ENCODE measurements around the gene SH3GLB2.
A peak's percentile ranks its signal among the peaks of the same experiment; 100 is the strongest.
"Not testable (repeated sequence)": the region's sequence is repeated elsewhere in the genome, so short reads cannot be mapped to it uniquely, and the experiment has no call there.

The SH3GLB2 gene

DNA sequence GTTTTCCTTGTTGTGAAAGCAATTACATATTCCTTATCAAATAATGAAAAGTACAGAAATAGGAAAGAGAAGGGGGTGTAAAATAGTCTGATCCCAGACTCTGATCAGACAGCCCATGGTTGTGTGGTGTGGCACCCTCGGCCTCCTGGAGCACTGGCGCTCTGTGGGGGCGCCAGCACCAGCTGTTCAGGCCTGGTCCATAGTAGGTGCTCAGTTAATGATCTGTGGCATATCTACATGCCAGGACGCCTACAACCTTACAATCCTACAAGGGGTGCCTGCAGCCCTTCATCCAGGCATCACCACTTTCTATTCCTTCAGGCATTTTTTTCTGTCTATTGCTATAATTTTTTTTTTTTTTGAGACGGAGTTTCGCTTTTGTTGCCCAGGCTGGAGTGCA lies 24.9 kb upstream of the SH3GLB2 start:
- DNase-seq, result no peak

DNA sequence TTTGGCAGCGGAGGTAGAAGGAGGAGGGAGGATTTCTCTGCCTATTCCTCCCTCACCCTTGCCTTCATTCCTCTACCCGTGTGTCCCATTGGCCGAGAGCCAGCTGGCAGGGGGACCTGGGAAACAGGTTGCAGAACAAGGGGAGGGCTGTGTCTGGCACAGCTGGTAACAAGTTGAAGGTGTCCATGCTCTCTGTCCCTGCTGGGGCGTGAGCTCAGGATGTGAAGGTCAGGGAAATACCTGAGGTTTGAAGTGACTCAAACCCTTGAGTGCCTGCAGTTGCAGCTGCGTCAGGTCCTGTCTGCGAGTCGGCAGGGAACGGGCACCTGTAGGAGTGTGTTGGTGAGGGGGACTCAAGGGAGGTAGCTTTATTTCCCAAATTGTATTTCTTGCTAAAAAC lies 24.5 kb upstream of the SH3GLB2 start:
- no peak for DNase-seq

DNA sequence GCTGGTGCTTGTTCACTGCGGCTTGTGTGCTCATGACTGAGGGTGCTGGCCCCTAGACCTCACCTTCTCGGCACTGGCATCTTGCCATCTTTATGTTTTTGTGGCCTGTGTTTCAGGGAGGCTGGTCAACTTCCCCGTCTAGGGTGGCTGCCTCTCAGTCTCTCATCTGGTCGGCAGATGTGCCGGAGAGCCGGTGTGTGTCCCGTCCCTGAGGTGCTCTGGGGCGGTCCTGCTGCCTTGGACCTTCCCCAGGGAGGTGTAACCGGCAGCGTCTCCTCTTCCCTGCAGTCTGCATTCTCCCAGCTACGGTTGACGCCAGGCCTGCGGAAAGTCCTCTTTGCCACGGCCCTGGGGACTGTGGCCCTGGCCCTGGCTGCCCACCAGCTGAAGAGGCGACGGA lies 13.9 kb upstream of the SH3GLB2 start:
- DNase-seq, result no peak

DNA sequence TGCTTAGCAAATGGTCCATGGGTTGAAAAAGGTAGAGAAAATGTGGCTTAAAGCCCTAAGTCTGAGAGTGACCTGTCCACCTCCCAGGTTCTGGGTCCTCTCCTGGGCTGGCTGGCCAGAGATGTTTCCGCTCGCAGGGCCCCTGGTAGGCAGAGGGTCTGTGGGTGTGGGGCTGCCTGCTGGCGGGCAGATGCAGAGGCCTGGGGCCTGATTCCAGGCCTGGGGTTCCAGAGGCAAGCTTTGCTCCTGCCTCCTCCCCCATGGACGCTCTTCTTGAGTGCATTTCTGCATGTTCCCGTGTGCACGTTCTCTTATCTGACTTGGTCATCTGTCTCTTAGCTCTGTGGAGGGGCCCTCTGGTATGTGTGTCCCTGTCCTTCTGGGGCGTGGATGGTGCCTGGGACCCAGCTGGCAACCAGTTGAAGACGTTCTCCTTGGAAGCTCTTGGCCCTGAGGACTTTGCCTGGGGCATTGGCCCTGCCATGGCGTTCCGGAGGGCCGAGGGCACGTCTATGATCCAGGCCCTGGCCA lies 12.0 kb upstream of the SH3GLB2 start:
- no peak for DNase-seq

DNA sequence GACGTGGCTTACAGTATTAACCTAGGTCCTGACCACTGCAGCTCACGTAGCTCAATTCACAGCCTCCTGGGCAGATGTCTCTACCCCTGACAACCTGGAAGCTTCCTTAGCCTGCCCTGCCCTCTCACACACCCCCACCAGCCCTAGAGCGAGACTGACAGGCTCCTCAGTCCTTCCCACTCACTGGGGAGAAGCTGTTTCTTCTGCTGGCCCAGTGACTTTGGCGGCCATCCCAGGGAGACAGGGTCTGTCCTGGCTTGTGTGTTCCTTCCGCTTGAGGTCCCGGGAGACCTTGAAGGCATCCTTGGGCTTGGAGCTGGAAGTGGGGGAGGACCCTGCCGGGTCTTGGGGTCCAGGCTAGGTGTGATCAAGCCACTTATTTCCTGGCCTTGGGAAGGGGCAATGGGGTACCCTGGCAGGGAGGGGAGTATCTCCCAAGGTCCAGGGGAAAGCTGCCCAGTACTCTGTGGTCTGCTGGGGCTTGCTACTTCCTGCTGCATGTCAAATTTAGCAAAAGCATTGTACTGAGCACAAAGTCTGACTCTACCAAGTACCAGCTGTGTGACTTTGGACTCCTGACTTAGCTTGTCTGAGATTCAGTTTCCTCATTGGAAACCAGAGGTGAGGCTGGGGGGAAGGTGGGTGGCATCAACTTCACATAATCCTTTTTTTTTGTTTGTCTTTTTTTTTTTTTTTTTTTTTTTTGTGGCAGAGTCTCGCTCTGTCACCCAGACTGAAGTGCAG lies 10.2 kb upstream of the SH3GLB2 start:
- DNase-seq, result no peak

DNA sequence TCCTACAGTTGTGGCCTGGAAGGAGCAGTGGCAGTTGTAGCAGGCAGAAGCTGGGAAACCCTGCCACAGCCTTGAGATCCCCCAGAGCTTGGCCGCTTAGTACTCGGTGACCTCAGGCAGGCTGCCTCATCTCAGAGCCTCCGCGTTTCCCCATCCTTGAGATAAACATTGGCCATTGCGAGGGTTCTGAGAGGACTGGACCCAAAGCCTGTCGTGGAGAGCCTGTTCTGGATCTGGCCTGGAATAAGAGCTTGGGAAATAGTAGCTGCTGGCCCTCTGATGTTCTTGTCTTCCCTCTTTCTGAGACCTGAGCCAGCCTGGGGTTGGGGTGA lies 9.6 kb upstream of the SH3GLB2 start:
- DNase-seq, result no peak

DNA sequence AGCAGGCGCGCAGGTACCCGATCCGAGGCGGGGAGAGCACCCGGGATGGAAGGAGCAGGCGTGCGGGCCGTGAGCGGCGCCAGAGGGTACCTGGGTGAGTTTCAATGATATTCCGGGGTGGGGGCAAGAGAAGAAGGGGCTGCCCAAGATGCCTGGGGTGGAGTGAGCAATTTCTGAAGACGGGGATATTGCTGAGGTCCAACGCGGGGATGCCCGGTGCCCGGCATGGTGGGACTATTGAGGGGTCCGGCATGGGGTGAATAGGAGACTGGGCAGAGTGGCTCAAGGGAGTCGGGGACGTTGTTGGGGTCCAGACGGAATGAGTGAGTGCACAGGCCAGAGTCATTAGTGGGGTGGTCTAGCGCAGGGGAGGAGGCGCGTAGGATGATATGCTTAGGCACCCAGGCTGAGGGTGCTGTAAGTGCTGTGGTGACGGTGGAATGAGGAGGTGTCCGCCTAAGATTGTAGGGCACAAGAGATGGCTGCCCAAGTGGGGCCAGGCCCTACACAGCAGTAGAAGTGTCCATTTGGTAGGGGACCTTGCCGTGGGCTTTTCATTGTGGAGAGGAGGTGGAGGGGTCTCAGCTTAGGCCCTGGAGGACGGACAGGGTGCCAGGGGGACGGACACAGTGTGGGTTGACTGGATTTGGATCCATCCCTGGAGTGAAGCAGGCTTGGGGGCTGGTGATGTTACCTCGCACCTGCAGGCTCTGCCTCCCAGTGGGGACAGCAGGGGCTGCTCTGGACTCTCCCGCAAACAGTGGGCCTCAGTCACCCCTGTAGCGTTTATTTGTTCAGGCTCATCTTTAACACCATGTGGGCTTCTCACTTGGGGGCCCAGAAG lies 9.0 kb upstream of the SH3GLB2 start:
- DNase-seq, result no peak

DNA sequence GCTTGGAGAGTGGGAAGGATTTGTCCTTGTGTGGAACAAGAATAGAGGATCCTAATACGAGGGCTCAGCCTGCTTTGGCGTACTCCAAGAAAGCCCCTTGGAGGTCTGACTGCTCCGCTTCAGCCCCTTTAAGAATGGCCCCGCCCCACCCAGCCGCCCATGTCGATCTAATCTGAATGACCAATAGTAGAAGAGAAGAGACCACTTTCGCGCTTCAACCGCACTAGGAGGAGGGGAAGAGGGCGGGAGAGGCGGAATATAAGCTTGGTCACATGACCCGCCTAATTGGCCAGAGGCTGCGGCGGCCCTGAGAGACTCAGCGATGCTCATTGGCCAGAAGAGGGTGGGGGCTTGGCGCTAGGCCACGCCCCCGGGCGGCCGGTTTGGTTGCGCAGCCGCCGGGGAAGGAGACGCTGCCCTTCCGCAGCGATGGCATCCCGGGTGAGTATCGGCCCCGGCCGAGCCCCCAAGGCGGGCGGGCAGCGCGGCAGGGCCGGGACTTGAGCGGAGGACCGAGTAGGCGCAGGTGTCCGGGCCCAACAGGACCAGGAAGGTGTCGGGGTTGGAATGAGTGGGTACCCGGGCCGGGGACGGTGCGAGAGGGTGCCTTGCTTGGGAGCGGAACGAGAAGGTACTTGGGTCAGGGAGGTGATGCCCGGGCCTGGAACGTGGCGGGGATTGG lies 8.3 kb upstream of the SH3GLB2 start, which contains the start of gene MIGA2:
Gene MIGA2 (plus strand): TSS at position 386 of the 682 bp plus-strand sequence. CDS start 3,969 bp downstream, outside the sequence.
- DNase-seq, result peak; percentile 99

DNA sequence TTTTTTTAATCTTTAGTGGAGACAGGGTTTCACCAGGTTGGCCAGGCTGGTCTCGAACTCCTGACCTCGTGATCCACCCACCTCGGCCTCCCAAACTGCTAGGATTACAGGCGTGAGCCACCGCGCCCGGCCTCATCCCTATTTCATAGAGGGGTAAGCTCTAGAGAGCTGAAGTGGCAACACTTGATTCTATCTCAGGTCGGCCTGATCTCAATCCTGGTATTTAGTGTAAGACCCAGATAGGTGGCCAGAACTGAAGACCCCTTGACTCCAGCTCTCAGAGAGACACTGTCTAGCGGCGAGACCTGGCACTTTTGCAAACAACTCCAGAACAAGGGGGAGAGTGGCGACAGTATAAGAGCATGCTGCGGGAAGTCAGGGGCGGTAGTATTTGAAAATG lies 7.7 kb upstream of the SH3GLB2 start:
- DNase-seq, result not testable (repeated sequence)

DNA sequence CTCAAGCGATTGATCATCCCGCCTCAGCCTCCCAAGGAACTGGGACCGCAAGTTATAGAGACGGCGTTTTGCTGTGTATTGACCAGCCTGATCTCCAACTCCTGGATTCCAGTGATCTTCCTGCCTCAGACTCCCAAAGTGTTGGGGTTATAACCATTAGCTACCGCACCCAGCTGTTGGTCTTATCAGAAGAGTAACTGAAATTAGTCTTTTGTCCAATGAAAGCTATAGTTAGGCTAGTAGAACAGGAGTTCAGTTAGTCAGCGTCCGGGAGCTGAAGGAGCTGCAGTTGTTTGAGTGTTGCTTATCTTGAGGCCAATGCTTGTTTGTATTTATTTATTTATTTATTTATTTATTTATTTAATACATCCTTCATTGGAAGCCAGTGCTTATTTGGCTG lies 5.1 kb upstream of the SH3GLB2 start:
- DNase-seq, result no peak

DNA sequence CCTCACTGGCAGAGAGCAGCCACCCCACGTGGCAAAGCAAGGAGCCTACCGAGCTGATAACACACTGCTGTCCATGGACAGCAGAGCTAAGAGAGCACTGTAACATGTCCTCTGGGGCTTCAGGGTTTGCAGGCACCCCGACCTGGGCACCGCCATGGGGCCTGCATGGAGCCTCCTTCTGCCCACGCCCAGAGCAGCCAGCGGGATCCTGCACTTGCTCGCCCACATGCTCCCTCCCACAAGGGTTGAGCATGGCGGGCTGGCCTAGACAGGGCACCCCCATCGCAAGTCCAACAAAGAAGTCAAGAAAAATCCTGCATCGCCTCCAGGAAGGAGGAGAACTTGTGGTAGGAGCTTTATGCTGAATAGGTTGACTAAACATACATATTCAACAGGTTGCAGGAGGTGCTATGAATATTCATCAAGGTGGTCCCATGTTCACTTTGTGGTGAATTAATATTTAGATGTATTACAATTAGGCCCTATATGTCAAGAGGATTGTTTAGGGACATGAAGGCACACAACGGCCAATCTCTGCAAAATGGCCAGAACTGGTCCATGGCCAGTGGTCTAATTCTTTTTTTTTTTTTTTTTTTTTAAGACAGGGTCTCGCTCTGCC lies 4.5 kb upstream of the SH3GLB2 start:
- no peak for DNase-seq

DNA sequence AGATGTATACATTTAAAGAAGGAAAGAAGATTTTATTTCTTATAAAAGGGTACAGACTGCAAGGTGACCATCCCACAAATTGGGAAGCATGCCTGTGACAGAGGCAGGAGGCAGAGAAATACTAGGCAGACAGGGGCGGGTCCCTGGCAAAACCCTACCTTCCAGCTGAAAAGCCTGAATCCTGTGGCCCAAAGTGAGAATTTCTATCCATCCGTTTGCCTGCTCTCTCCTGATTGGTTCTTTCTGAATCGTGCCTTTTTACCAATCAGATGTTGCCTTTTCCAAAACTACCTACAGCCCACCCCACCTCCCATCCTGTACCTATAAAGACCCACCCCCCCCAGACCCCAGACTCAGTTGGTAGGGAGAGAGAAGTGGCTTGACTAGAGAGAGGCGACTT lies 3.4 kb upstream of the SH3GLB2 start:
- no peak for DNase-seq

DNA sequence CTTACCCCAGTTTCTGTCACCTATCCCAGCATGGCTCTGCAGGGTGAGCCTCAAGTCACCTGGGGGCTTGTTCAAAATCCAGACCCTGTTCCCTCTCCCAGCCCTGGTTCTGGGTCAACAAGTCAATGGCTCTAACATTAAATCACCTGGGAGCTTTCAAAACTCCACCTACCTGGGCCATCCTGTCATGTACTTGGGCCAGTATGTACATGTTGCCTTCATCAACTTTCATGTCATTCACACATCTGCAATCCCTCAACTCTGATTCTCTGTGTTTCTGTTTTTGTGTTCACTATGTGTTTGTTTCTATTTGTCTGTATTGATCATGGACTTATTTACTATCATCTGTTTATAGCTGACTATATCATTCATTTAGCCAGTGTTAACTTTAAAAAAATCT lies 2.1 kb upstream of the SH3GLB2 start:
- DNase-seq, result no peak

DNA sequence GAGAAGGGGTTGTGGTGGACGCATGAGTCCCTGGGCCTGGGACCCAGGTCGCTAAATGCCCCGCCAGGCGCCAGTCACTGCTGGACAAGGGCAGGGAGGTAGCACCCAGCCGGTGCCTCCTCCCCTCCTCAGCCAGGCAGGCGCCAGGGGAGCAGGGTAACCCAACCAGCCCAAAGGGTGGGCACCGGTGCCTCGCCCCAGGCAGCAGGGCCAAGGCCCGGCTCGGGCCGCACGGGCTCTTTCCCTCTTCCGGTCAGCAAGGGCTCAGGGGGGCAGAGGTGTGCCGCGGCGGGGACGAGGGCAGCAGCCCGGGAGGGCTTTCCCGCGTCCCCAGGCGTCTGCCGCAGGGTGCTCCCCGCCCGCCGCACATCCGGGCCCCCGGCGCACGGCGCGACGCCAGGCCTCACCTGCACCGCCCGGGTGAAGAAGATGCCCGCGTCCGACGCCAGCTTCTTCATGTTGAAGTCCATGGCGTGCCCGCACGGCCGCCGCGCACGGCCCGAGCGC lies 393 bp downstream of the SH3GLB2 start:
- DNase-seq, result peak; percentile 76

DNA sequence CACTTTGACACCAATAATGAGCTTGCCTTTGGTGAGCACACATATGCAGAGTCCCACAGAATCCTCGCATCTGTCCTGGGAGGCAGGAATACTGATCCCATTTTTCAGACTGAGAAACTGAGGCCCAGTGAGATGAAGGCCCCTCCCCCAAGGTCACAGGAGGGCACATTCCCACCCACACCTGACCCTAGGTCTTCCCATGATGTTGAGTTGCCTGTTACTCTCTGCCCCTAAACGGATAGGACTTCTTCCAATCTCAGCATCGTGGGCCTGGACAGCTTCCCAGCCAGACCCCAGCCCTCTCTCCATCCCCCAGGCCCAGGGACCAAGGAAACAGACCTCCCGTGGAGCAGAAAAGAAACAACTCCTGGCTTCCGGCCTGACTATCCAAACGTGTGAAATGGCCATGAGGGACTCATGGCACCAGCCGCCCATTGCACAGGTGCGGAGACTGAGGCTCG lies 877 bp downstream of the SH3GLB2 start:
- peak; percentile 18 for DNase-seq

DNA sequence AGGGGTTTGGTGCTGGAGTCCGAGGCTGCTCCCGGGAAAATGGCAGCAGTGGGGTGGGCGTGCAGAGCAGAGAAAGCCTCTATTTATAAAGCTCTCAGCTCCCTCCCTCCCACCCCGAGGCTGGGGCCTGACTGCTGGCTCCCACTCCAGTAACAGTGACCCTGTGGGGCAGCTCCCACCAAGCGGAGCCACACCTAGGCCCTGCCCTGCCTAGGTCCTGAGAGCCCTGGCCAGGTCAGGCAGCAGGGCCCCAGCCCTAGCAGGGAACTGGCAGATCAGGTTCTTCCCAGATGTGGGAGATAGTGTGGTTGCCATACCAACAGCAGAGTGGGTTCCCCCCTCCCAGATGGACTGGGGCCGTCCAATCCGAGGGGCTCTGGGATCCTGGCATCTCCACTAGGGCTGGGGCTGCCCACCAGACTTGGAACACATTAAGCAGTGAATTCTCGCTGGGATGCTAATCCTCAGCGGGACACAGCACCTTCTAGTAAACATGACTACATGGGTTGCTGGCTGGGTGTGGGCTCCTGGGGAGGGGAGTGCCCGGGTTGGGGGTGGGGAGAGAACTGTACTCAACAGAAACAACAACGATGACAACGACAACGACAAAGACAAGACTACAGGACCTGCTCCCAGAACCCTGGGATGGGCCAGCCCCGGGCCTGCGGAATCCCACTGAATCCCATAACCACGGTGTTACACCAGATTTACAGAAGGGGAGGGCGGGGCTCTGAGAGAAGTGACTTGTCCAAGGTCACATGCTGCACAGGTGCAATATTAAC lies 1.5 kb downstream of the SH3GLB2 start:
- DNase-seq, result no peak

DNA sequence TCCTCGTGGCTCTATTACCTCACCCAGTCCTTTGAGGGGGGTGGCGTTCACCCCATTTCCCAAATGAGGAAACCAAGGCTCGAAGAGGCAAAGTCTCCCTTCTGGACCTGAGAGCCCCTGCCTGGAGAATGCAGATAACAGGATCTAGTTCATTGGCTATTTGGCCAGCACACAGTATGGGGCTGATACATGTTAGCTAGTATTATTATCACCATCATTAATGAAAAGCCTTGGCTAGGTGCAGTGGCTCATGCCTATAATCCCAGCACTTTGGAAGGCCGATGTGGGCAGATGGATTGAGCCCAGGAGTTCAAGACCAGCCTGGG lies 4.3 kb downstream of the SH3GLB2 start:
- DNase-seq, result no peak

DNA sequence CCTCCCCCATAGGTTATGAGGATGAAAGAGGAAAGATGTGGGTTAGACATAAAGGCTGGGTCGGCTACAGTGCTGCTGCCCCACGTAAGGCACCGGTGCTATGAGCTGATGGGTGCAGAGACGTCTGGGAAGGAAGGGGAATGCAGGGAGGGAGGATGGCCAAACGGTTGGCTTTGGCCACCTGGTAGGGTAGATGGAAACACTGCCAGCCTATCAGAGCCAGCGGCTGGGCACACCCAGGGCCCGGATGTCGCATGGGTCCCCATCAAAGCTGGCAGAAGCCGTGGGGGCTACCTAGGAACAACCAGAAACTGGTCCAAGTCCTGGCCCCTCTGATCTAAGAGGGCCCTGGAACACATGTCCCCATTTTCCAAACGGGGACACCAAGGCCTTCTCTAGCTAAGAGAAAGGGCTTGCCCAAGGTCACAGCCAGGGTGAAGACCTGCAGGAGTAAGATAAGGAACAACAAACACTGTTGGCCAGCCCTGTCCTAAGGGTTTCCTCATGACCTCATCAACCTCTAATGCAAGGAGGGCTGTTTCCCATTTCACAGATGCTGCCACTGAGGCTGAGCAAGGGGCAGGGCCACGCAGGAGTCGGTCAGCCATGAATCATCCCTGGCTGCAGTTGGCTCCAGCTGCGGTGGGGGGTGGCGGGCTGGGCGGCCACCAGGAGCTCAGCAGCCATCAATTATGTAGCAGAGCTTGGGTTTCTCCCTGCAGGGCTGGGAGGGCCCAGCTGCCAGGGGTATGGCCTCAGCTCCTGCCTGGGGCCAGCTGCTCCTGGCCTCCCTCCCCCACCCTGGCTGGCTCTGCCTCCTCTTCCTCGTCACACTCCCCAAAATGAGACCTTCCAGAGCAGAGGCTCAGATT lies 4.9 kb downstream of the SH3GLB2 start:
- DNase-seq, result no peak

DNA sequence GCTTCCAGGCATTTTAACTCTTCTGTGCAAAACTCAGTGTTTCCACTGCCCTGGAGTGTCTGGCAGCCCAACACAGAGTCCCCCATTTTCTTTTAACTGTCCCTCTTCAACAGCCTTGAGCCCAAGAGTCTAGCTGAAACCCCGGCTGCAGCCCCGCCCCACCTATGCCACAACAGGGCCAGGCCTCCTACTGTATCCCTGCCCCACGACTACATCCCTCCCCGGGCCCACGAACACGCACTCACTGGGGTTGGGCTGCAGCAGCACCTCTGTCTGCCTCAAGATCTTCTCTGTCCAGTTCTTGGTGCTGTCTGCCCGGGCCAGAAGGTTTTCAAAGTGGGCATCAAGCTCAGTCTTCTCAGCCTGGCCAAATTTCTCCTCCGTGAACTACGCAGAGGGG lies 6.1 kb downstream of the SH3GLB2 start:
- no peak for DNase-seq

DNA sequence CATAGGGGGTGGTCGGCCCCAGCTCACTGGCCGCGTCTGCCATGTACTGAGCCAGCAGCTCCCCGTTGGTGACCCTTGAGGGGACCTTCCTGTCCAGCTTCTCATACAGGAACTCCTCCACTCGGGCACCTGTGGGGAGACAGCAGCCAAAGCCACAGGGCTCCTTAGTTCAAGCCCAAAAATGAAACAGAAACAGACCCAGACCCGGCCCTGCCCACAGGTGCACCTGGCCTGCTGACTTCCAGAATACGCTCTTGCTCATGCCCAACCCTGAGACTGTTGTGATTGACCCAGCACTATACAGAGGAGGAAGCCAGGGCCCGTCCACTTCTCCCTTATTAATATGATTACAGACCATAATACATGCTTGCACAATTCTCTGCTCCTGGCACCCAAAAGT lies 7.0 kb downstream of the SH3GLB2 start:
- DNase-seq, result no peak

DNA sequence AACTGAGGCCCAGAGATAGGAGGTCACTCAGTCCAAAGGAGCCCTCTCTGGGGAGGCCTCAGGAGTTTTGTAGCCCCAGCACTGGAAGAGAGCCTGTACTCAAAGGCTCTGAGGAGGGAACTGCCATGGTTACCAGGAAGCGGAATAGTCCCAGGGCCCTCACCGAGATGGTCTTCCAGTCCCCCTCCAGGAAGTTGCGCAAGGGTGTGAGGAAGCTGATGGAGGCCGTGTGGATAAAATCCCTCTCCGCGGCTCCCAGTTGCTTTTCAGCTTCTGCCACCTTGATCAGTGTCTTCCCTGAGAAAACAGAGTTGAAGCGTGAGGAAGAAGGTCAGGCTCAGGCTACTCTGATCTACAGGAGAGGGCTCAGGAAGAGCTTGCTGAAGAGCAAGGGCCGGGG lies 13.5 kb downstream of the SH3GLB2 start:
- no peak for DNase-seq
